Right kidney (tissue), 1 donor: ENCODE data around the gene ACOX2.
"Not testable (repeated sequence)": the region's sequence is repeated elsewhere in the genome, so short reads cannot be mapped to it uniquely, and the experiment has no call there.

Experiments used
- DNase-seq: peaks from one replicate; pipeline ENCODE4 v3.0.0-alpha.2; 2016

Gene ACOX2

DNA sequence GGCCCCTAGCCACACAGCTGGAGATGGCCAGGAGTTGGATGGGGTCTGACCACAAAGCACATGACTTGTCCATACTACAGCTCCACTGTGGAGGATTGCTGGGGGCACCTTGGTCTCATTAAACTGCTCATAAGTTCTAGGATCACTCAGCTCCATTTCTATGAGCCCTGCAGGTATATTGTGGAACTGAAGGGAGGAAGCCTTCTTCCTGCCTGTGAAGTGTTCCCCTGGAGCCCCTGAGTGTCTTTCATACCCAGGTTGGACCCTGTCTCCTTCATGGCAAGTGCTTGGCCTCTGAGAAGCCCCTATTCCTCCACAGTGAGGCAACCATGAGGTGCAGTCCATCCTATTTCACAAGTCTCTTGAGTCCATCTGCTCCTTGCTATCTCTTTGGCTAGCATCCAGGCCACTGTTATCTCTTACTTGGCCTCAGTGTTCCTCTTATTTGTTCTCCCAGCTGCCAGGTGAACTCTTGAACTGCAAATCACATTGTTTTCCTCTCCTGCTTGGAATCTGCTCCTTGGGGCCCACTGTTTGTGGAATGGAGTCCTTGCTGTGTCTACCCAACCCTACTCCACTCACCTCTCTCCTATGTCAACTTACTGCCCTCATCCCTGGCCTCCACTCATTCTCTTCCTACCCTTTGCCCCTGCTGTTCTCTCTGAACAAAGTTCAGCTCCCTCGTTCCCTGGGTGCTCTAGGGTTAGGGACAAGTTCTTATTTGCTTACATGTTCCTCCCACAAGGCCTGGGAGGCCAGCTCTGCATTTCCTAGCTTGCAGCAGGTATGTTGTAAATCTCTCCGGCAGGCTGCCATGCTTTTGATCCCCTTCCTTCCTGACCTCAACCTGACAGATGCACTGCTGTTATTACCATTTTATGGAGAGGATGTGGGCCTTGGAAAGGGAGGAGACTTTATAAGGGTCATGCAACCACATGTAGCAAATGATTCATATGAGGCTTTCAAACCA is 1.2 kb downstream of the ACOX2 start:
- peak; percentile 46 for DNase-seq

DNA sequence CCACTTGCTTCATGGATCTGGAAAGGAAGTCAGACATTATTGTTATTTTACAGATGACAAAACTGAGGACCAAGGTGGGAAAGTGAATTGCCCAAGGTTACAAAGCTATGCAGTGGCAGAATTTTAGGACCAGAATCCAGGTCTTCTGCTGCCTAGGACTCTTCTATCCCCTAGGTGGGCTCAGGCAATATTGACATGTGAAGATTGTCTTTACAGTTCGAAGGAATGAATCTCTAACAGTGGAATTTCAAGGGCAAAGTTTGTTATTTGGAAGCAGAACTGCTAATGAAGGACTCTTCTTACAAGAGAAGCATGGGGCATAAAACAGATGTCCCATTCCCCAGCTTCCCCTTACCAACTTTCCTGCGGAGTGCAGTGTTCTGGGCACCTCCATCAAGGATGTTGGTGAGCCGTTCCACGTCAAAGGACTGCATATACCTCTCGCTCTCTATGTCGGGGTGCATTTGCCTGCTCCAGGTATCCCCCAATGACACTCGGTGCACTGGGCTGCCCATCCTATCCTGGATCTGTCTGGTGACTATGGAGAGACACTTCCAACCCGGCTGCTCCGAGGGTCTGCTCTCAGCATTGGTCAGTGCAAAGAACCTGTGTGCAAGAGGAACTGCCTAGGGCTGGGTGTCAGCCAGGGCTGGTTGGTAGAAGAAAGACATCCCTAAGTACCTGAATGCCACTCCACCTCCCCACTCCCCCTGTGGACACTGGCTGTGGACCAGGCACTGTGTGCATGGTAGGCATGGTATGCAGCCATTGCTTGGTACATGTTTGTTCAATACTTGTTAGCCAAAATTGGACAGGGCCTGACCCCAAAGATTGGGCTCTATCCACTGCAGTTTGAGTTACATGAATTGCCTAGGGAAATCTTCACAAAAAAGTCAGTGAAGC is 2.1 kb downstream of the ACOX2 start:
- no peak for DNase-seq

DNA sequence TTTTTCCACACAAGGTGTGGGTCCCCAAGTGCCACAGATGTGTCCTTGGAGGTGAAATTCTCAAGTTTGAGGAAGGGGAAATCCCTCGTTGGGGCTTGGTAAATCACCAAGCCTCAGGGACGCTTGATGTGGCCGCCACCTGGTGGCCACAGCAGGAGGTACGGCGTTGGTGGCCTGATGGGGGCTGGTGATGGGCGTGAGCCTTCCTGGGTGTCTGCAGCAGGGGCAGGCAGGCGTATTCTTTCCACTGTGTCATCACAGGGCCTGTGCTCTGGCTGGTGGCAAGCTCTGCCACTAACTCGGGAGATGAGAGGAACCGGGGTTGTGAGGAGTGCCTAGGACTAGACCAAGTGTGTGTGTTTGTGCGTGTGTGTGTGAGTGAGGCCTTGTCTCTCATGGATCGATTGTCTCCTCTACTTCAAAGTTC is 4.2 kb downstream of the ACOX2 start:
- DNase-seq: peak; percentile 66

DNA sequence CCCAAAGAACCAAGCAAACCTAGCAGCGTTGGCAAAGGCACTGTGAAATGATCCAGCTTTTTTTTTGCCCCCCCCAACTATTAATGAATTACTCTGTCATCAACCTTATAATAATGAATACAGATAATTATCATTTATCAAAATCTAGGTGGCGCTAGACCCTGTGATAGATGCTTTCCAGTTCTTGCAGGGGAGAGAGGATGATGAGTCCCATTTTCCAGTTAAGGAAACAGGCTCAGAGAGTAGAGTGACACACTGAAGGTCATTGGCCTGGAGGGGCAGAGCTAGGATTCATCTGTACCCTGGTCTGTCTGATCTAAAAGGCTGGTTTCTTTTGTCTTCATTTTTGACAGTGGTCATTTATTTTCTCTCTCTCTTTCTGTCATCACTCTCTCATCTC is 5.0 kb downstream of the ACOX2 start:
- DNase-seq: no peak

DNA sequence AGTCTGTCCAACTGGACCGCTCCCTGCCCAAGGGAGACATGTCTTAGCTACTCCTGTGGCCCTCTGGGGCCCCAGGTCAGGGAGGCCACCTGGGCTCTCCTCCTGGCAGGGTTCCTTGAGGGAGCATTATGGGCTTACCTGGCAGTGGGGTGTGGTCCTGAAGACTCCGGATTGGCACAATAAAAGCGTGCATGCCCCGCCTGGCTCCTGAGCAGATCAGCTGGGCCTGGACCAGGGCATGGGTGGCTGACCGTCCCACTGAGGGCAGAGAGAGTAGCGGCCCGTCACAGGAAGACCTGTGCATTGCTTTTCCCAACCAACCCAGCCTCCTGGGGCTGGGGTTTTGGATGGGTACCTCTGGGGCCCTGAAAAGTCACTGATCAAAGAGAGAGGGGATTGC is 5.4 kb downstream of the ACOX2 start:
- DNase-seq: no peak

DNA sequence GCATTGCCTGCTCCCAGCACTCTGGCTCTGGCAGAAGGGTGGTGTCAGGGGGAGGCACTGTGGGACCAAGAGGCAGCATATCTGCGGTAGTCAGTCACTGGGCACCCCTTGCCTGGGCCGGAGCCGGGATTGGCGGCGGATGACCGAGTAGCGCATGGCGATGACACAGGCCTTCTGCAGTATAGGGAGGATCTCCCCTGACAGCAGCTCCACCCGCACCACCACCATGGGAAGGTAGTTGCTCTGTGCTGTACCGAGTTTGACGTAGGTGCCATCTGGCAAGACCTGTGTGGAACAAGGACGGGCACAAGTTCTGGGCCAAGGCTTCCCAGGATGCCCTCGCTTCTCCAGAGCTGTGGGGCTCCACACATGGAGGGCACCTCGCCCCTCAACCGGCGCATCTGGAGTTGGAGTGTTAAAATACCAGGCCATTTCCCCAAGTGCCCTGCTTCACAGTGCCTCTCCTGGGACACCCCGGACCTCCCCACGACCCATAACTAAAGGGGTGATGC is 6.6 kb downstream of the ACOX2 start:
- DNase-seq: no peak

DNA sequence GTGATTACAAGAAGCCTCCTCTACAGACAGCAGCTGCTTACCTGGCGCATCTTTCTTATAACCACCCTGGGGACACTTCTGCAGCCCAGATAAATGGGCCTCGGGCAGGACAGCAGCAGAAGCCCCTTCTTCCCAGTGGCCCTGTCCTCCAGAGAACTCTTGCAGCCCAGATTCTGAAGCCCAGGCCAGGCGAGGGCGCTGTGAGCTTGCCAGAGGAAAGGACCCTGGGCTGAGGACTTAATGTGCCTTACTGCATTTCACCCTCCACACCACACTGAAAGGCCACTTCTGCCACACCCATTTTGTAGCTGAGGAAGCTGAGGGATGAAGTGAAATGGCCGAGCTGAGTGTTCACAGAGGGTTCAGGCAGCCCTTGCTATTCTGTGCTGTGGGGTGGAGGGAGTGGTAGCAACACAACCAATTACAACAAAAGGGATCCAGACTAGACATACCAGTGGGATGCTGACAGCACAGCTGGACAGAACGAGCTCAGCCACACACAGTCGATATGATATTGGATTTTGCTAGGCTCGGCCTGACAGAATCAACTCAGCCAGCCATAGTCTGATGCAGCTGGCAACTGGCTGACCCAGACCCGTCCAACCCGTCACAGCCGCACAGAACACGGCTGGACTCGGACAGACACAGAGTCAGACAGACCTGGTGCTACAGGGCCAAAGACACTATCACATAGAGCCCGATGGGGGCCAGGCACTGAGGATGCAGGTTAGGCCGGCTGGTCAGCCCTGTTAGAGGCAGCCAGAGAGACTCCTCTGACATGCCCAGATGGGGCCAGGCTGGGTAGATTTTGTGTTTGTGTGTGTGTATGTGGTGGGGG is 7.3 kb downstream of the ACOX2 start:
- DNase-seq: no peak

DNA sequence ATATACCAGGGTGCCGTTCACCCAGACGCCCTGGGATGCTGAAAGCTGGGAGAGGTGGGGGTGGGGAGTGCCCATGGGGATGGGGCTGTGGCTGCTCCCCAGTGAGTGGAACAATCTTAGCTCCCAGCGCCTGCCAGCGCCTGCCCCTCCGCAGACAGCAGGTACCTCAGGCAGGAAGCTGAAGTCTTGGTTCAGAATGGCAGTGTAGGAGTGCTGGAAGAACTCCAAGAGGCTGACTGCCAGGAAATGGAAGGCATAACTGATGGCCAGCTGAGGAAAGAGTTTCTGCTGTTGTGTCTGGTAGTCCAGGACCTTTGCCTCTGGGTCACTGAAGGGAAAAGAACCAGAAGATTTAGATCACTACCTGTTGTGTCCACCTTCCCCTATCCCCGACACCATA is 8.4 kb downstream of the ACOX2 start:
- no peak for DNase-seq

DNA sequence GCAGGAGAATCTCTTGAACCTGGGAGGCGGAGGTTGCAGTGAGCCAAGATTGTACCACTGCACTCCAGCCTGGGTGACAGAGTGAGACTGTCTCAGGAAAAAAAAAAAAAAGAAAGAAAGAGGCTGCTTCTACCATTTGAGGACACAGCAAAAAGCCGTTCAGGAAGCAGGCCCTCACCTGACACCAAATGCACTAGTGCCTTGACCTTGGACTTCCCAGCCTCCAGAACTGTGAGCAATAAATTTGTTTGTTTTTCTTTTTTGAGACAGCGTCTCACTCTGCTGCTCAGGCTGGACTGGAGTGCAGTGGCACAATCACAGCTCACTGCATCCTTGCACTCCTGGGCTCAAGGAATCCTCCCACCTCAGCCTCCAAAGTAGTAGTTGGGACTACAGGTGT is 9.6 kb downstream of the ACOX2 start:
- DNase-seq: not testable (repeated sequence)

DNA sequence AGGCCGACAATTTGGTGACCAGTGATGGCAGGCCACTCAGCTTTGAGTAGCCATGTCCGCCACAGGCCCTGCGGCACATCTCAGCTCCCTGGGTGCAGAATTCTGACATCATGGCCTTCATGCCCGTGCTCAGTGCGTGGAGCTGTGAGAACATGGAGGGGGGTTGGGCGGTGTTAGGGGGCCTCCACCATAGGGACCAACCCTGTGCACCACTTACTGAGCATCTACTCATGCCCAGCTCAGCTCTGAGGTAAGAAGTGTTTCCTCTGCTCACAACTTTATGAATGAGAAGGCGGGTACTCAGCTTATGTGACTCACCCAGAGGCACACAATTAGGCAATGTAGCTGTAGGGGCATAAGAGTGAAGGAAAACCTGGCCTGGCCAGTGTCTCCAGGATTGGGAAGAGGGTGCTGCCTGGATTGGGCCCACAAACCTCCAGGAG is 10.5 kb downstream of the ACOX2 start:
- DNase-seq: no peak

DNA sequence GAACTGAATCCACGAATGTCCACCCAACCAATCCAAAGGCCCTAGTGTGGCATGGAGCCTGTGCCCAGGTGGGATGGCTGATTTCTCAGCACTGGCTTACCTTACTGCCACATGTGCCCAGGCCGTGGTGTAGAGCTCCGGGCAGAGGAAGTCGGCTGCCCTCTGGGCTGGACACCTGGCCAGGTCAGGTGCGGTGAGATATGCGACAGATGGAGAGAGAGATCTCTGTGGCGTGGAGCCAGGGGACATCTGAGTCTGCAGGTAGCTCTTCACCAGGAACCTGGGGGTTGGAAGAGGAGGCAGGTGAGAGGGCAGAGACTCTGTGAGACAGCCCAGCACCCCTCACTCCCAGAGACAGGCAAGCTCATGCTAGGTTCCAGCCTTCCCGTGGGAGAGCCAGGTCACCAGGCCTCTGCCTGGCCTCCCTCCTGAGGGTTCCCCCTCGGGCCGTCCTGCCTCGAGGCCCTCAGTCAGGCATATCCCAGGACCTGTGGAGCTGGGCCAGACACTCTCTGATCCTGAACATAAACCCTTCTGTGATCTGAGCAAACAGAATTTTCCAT is 12.6 kb downstream of the ACOX2 start:
- no peak for DNase-seq

DNA sequence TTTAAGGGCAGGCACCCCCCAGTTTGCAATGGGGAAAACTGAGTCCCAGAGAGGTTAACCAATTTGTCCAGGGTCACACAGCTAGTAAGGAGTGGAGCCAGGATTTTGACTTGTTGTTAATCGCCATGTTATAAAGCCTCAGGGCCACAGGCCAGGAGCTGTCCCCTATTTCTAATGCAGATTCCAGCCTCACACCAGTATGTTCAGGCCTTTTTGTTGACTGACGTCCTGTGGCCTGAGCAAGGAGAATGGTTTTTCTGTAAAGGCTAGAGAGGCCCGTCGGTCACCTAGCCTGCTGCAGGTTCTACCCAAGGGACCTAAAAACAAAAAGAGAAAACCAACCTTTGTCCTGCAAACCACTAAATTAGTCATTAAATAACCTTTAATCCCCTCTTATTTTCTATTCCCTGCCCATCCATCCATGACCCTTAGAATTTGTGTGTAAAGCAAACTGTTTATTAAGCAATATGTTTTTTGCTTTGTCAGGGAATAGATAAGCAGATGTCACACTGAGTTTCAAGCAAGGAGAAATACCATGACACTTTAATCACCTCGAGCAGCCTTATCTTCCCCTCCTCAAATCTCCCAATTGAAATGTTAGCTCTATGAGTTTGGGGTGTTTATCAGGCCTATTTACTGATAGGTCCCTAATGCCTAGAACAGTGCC is 14.1 kb downstream of the ACOX2 start:
- DNase-seq: no peak

DNA sequence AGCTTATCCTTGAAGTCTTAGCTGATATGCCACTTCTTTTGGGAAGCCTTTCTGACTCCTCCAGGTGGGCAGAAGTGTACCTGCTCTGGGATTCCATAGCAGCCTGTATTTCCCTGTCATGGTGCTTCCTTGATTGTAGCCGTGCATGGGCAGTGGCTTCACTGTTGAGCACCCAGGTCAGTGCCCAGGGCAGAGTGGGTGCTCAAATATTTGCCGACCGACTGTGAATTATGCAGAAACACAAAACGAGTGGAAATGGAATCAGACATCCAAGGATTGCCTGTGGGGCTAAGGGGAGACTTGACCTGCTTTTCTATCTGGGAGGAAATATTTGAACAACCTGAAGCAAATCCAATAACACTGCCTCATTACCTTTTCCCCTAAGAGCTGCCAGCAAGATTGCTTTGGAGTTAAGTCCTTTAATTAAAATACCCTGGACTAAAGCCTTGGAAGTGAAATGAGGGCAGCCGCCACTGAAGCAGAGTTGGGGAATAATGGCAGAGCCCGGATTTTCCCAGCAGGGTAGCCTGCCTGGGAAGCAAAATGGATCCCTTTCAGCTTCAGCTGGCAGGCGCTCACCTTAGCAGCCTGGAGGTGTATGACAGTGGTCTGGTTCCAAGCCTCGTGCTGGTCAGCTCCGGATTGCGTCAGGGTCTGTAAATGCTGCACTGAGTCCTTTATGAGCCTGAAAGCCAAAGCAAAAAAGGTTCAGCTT is 14.9 kb downstream of the ACOX2 start:
- no peak for DNase-seq

DNA sequence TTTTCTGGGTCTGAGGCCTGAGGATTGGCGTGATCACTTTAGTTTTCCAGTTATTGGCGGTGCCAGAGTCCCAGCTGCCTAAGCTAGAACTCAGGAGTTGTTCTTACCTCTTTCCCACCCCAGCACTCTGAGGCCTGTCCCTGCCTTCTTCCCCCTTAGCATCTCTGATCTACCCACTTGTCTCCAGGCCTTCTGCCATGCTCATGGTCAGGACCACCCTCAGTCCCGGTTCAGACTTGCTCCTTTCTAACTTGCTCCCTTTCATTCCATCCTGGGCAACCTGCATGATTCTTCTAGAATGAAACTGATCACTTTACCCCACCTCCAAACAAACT is 15.7 kb downstream of the ACOX2 start:
- no peak for DNase-seq

DNA sequence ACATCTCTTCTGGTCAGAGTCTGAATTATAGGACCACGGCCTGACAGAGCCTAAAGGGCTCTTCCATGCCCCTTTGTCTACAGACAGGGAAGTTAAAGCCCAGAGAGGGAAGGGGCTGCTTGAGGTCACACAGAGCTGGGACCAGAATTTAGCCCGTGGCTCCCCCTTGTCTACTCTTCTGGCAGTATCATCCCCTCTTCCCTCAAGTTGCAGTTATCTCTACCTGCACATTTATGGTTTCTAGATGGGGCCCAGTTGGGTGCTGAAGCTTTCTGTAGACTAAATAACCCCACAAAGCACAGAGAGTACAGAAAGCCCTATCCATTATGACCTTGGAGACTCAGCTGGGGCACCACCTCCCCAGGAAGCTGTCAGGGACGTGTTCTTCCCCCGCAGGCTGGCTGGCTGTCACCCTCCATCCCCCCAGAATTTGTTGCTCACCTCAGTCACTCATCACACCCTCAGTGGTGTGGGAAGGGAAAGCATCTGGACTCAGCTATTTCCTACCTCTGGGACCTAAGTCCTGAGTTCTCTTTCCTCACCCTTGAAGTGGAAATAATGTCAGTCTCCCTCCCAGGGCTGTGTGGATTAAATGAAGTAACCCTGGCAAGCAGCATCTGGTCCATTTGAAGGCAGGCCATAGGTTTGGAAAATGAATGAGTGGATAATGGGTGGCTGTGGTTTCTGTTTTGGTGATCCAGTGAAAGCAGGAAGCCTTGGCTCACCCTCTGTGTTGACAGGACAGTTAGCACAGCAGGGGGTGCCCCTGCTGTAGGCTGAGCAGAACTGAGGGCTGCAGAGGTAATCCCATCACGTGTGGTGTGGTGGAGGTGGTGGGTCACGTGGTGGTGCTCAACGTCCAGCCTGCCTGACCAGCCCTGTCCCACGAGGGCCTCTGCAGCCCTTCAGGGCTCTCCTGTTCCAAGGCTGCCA is 16.3 kb downstream of the ACOX2 start:
- no peak for DNase-seq

DNA sequence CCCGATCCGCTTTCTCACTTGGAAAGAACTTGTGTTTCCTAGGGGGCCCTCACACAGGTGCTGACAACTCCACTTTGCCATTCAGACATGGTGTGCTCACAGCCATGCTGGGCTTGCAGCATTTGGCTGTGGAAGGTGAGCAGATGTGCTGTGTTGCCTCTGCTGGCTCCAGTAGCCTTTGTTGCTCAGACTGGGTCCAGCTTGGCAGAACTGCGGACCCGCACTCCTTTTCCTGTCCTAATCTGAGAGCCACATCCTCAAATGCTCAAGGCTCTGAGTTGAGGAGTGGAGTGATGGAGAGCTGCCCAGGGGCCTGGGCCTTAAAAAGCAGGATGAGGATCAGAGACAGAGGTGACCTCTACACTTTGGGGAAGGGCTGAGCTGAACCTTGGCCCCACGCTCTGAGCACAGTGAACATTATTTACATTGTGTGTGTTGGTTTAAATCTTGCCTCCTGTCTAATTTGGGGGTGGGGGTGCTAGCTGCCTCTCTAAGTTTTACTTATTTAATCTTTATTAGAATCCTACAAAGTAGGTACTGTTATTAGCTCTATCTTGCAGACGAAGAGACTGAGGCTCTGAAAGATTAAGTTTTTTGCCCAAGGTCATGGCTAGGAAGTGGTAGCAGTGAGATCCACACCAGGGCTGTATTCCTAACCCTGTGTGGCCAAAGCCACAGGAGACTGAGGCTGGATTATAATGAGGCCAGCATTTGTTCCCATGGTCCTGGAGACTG is 17.2 kb downstream of the ACOX2 start:
- DNase-seq: no peak

DNA sequence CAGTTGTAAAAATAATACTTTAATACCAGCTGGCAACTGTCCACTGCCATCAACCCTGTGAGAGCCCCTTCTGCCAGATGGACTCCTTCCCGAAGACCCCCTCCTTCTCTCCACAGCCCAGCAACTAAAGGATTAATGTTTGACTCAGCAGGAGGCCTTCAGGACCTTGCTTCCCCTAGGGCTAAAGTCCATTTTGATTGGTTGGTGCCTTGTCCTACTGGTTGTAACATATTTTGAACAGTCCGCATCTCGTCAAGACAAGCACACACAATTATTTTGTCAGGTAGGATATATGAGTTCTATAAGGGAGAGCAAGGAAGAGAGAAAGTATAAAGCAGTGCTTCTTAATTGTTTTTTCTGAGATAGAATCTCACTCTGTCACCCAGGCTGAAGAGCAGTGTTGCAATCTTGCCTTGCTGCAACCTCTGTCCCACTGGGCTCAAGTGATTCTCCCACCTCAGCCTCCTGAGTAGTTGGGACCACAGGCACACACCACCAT is 18.6 kb downstream of the ACOX2 start:
- peak; percentile 49 for DNase-seq

DNA sequence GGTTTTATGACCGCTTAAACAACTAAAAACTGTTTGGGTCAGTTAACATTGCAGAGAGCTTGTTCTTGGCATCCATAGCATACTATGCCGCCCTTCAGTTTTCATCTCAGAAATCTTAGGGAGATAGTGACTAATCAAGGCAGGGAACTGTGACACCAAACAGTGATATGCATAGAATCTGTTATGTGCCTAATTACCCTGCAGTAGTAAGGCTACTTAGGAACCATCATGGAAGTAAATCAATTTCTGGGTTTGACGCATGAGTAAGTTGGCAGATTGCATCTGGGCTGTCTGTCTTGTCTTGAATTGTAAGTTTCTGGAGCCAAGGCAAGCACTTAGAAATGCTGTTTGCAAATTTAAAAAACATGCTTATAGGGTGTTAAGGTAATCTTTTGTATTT is 22.6 kb downstream of the ACOX2 start:
- no peak for DNase-seq
